Activated T-cell treated with anti-CD3 and anti-CD28 coated beads, Interleukin-2, amount 50 U/mL, for 24 hours (primary cell): ENCODE measurements around the gene OR2T3.
"Not testable (repeated sequence)": the region's sequence is repeated elsewhere in the genome, so short reads cannot be mapped to it uniquely, and the experiment has no call there.

Experiments
- DNase-seq: peaks from one replicate; pipeline ENCODE4 v3.0.0-alpha.2; 2020
- H3K27ac Mint-ChIP-seq: 2 replicates; pipeline ENCODE4 v1.8.0; 2020; ENCODE audit warnings: mild to moderate bottlenecking, mixed read lengths
- H3K27me3 Mint-ChIP-seq: 2 replicates; pipeline ENCODE4 v1.8.0; 2020; ENCODE audit warnings: mixed read lengths
- H3K36me3 Mint-ChIP-seq: 2 replicates; pipeline ENCODE4 v1.8.0; 2020; ENCODE audit warnings: low read depth, mixed read lengths
- H3K4me1 Mint-ChIP-seq: 2 replicates; pipeline ENCODE4 v1.8.0; 2020; ENCODE audit warnings: low read depth, mixed read lengths
- H3K4me3 Mint-ChIP-seq: 2 replicates; pipeline ENCODE4 v1.8.0; 2020; ENCODE audit warnings: mild to moderate bottlenecking, moderate library complexity, mixed read lengths
- H3K9me3 Mint-ChIP-seq: 2 replicates; pipeline ENCODE4 v1.8.0; 2020; ENCODE audit warnings: mixed read lengths

OR2T3 gene

DNA sequence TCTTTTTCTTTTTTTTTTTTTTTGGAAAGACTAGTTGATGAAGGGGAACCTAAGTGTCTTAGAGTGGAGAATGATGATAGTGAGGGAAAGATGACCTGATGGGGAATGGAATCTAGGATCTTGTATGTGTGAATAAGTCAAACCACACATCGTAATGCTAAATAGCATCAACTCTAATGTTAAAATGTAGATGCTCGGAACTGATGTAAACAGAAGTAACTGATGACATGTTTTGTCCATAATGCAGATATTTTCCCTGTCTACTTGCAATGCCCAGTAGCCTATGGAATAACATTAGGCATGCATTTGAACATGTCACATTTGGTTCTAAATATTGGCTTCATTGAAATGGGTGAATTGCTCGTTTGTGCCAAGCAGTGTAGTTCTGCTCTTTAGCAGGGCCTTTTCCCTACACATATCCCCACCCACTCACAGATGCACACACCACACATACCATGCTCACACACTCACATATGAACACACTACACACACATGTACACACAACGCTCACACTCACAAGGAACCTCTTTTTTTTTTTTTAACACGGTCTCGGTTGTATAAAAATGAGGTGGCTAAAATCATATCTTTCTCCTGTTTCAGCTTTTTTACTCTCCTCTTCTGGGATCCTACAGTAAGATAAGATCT lies 23.2 kb upstream of the OR2T3 start:
- H3K36me3 Mint-ChIP-seq, H3K27me3 Mint-ChIP-seq, H3K4me3 Mint-ChIP-seq, H3K27ac Mint-ChIP-seq, H3K9me3 Mint-ChIP-seq, H3K4me1 Mint-ChIP-seq, DNase-seq: not testable (repeated sequence)

DNA sequence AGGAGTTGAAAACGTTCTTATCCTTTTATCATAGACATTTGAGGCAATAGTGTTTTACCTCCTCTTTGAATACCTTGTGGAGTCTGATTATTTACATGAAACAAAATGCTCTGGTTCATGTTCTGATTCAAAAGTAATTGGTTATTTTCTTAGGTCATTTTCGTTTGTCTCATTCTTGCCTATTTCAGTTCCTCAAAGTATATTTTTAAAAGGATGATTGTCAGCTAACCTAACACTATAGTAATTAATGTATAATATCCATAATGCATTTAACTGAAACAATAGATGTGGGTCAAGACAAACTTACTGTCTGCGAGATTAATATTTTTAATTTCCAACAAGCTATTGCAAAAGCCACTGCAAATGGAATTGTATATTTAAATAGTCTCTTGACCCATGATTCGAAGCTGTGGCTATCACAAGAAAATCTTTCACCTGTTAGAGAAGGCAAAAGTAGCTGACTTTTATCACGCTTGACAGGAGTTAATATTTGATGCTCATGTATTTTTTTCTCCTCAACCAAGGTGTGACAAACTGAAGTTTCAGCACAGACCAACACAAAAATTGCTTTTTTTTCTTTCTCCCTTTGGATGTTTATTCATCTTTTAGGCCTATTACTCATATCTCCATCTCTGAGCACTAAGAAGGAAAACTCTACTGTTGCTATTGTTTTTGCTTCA lies 22.5 kb upstream of the OR2T3 start:
- not testable (repeated sequence) for H3K9me3 Mint-ChIP-seq, H3K4me1 Mint-ChIP-seq, H3K27ac Mint-ChIP-seq, H3K27me3 Mint-ChIP-seq, H3K36me3 Mint-ChIP-seq, H3K4me3 Mint-ChIP-seq, DNase-seq

DNA sequence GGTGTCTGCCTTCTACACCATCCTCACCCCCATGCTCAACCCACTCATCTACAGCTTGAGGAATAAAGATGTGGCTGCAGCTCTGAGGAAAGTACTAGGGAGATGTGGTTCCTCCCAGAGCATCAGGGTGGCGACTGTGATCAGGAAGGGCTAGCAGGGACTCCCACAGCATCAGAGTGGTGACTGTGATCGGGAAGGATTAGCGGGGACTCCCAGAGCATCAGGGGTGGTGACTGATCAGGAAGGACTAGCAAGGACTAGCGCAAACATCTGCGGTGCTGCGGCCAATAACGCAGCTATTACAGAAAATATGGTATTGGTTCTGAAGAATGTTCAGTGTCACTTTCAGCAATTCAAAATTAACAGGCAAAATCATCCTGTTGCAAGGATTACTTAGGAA lies 19.5 kb upstream of the OR2T3 start:
- H3K27me3 Mint-ChIP-seq, H3K4me3 Mint-ChIP-seq, H3K27ac Mint-ChIP-seq, DNase-seq, H3K36me3 Mint-ChIP-seq, H3K4me1 Mint-ChIP-seq, H3K9me3 Mint-ChIP-seq: not testable (repeated sequence)

DNA sequence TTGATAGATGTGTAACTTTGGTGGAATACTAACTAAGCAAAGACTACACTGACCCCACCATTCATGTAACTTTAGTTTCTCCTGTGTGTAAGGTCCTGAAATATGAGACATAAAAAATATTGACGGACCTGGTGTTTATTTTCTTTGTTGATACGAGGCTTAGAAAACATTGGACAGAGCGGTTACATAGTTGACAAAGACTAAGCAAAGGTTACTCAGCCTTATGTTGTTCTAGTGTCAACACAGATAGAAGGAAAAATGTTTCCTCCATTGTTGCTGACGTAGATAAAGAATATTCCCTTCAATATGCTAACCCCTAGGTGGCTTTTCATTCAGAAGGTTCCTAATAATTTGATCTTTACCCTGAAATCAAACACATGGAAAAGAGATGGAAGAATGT lies 18.1 kb upstream of the OR2T3 start:
- H3K27ac Mint-ChIP-seq, H3K9me3 Mint-ChIP-seq, DNase-seq, H3K4me3 Mint-ChIP-seq, H3K36me3 Mint-ChIP-seq, H3K4me1 Mint-ChIP-seq, H3K27me3 Mint-ChIP-seq: not testable (repeated sequence)

DNA sequence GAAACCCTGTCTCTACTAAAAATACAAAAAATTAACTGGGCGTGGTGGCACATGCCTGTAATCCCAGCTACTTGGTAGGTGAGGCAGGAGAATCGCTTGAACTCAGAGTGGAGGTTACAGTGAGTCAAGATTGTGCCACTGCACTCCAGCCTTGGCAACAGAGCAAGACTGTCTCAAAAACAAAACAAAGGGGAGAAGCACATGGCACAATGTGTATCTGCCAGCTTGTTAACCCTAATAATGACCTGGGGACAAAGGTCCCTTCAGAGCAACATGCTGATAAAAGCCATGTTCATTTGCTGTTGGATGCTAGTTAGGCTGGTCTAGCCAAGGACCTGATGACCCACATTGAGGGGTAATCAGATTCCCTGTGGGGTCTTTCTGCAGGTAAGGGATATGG lies 16.5 kb upstream of the OR2T3 start:
- not testable (repeated sequence) for H3K36me3 Mint-ChIP-seq, DNase-seq, H3K4me3 Mint-ChIP-seq, H3K9me3 Mint-ChIP-seq, H3K27ac Mint-ChIP-seq, H3K27me3 Mint-ChIP-seq, H3K4me1 Mint-ChIP-seq

DNA sequence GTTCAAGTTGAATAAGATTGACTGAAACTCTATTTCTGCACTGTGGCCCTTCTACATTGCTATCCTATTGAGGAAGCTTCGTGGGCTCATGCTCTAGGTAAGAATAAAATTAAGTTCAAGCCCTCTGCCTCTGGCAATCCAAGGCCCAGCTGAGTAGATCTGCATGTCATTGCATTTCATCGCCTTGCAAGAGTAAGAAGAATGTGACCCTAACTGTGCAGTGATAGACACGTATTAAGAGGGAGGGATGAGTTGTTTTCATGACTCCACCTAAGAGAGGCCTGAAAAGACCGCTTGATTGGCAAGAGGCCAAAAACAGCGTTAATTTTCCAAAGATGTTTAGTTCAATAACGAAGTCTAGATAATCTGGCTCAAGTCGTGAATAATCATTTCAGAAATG lies 14.0 kb upstream of the OR2T3 start:
- H3K4me1 Mint-ChIP-seq, H3K9me3 Mint-ChIP-seq, H3K27ac Mint-ChIP-seq, H3K4me3 Mint-ChIP-seq, H3K36me3 Mint-ChIP-seq, DNase-seq, H3K27me3 Mint-ChIP-seq: not testable (repeated sequence)

DNA sequence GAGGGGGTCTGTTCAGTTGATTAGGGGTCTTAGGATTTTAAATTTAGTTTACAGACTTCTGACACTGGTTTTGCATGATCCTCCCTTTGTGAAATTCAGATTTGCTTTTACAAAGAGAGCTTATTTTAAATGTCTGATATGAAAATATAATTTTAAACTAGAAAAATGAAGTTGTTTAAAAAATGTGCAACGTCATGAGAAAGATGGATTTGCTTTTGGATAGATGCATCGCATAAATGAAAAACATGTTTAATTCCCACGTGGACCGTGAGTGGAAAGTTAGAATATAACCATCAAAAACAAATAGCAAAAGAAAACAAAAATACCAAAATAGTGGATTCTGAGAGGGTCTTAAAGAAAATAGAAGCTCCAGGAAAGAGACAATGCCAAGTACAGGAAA lies 2.0 kb upstream of the OR2T3 start:
- H3K27me3 Mint-ChIP-seq: no peaks in the 10 kb centered on the region
- no peaks in the 10 kb centered on the region for H3K4me1 Mint-ChIP-seq
- no peak for DNase-seq
- no peak overlapping the region for H3K27ac Mint-ChIP-seq
- H3K4me3 Mint-ChIP-seq: no peak overlapping the region
- H3K9me3 Mint-ChIP-seq: peaks cover 3% of the 10 kb centered on the region
- H3K36me3 Mint-ChIP-seq: no peaks in the 10 kb centered on the region

DNA sequence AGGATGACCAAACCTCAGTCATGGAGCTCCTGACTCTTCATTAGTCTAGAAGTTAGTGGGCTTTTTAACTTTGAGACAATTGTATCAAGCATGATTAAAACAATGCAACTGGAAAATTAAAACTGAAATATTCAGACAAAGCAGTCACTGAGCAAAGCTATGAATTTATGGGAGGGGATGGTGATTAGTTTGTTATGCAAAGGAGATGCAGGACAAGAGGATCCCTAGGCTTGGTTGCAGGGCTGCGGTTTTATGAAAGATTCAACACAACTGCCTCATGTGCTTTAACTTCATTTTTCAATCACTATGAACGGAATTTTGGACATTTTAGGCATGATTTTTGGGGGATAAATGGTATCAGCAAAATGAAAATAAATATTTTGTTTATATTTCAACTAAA lies 1.0 kb upstream of the OR2T3 start:
- H3K9me3 Mint-ChIP-seq, H3K4me3 Mint-ChIP-seq, H3K4me1 Mint-ChIP-seq, H3K27me3 Mint-ChIP-seq, H3K36me3 Mint-ChIP-seq, DNase-seq, H3K27ac Mint-ChIP-seq: not testable (repeated sequence)

DNA sequence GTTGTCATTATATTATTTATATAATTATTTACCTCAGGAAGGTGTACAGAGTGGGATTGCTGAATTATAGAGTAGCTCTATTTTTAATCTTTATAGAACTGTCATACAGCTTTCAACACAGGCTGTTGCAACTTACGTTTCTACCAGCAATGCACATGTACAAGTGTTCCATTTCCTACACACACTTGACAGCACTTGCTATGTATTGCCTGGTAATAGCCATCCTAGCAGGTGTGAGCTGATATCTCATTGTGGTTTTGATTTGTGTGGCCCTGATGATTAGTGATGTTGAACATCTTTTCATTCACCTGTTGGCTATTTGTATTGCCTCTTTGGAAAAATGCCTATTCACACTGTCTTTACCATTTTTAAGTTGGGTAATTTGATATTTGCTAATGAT lies 2.5 kb downstream of the OR2T3 start:
- H3K36me3 Mint-ChIP-seq, DNase-seq, H3K4me3 Mint-ChIP-seq, H3K27ac Mint-ChIP-seq, H3K4me1 Mint-ChIP-seq, H3K27me3 Mint-ChIP-seq, H3K9me3 Mint-ChIP-seq: not testable (repeated sequence)

DNA sequence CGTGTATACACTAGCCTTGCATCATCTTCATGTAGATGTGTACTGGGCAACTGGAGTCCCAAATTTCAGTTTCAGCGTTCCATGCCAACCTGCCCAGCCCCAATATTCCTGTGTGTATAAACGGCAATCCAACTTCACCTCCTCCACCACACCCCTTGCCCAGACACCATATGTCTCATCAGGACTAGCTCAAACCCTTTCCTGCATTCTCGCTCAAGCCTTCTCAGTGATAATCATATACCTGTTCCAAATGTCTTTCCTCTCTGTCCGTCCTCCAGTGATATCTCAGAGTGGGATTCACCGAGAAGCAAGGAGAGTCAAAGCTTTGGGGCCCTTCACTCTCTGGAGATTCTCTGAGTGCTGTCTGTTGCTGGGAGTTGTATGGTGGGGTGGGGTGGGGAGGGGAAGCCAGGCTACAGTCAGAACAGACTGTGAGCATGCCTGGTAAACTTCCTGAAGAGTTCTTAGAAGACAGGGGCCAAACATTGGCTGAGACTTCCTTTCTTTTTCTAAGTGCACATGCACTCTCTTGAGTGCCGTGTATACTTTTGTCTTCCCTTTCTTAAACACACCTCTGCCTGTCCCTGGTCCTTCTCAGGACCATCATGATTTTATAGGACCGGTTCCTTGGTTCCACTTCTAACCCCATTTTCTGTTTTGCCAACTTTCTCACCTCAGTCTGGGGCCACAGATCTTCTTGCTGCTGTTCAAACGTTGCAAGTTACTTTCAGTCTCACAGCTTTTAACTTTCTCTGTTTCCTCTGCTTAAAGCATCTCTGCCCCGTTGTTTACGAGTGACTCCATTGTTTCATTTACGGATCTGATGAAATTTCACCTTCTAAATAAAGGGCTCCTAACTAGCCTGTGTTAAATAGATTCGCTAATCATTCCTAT lies 8.8 kb downstream of the OR2T3 start:
- not testable (repeated sequence) for DNase-seq, H3K27me3 Mint-ChIP-seq, H3K36me3 Mint-ChIP-seq, H3K9me3 Mint-ChIP-seq, H3K4me1 Mint-ChIP-seq
- peak overlapping the region; percentile 86 for H3K27ac Mint-ChIP-seq
- peak overlapping the region; percentile 65 for H3K4me3 Mint-ChIP-seq

DNA sequence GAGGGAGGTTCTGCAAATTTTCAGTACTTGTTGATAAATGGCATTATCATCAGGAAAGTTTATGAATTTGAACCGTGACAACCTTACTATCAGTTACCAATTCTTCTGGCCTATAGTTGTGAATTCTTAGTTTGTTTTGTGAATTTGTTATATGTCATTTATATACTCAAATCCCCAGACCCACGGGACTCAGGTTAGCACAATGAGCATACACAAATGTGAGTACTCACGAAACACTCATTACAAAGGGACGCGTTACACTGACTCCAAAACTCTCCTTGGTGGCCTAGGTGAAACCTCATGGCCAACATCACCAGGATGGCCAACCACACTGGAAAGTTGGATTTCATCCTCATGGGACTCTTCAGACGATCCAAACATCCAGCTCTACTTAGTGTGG lies 15.1 kb downstream of the OR2T3 start, which contains the start of gene OR2T5:
TSS of gene OR2T5 (plus strand) at position 301 of the 400 bp plus-strand sequence. CDS start at position 301, 0 bp downstream.
- not testable (repeated sequence) for H3K9me3 Mint-ChIP-seq

DNA sequence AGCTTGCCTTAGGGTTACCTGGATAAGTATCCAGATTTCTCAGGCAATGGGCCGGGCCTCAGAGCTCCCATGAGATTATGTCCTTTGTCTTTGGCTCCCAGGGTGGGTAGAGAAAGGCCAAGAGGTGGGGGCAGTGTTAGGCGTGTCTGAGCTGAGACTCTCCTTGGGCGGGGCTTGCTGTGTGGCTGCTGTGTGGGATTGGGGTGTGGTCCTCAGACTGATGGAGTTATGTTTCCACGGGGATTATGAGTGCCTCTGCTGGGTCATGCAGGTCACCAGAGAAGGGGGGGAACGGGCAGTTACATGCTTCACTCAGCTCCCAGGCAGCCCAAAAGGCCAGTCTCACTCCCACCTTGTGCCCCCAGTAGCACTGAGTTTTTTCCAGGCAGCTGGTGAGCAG lies 23.5 kb downstream of the OR2T3 start:
- not testable (repeated sequence) for H3K4me1 Mint-ChIP-seq, H3K4me3 Mint-ChIP-seq, H3K9me3 Mint-ChIP-seq, H3K36me3 Mint-ChIP-seq, H3K27me3 Mint-ChIP-seq, H3K27ac Mint-ChIP-seq, DNase-seq

More for the DNA sequence above, 15.1 kb downstream of the OR2T3 start, which contains the start of gene OR2T5:
- not testable (repeated sequence) for H3K27me3 Mint-ChIP-seq, H3K36me3 Mint-ChIP-seq, H3K4me3 Mint-ChIP-seq, DNase-seq, H3K4me1 Mint-ChIP-seq, H3K27ac Mint-ChIP-seq

DNA sequence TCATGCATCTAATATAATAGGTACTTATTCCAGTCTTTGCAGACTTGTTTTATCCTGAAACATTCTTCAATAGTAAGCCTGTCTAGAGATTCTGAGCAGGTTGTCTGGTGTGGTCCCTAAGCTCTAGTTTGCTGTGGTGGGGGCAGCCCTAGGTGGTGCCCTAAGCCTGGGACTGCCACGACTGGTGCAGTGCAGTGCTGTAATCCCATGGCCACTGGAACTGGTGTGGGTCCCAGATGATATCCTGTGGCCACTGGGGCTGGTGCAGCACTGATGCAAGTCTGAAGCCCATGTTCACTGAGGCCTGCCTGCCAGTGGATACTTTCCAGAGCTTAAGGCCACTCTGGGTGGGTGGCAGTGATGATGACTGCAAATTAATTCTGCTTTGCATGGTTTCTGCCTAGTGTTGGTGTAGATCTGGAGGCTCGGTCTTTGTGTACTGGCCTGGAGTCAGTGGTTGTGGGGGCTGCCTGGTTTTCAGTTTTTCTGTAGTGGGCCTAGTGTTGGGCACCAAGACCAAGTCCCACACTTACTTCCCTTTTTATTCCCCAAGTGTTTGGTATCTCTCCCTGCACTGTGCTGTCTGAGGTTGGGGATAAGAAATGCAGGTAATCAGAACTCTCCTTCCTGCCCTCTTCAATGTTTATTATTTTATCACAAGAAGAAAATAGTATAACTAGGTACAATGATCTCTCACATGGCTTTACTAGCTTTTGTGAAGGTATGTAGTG lies 27.3 kb downstream of the OR2T3 start:
- not testable (repeated sequence) for H3K36me3 Mint-ChIP-seq, H3K9me3 Mint-ChIP-seq, H3K27ac Mint-ChIP-seq, H3K4me3 Mint-ChIP-seq, H3K4me1 Mint-ChIP-seq, H3K27me3 Mint-ChIP-seq, DNase-seq

DNA sequence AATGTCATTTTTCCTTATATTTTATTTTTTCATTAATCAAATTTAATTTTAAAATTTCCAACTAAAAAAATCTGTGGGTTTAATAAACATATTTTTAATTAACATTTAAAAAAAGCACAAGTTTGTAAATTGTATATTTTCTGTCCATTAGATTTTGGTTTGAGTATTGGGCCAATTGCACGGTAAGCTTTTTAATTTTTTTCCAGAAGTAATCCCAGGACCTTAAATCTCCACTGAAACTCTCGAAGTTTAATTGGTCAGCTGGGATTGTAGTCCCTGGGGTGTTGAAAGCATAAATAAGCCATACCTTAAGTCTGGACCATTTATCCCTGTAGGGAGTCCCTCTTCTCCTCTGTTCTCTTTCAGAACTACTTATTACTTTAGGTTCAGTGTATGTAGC lies 34.6 kb downstream of the OR2T3 start, which contains the start of gene OR2G6:
TSS of gene OR2G6 (plus strand) at position 301 of the 400 bp plus-strand sequence. CDS start 13,574 bp downstream, outside the sequence.
- not testable (repeated sequence) for H3K36me3 Mint-ChIP-seq, H3K27ac Mint-ChIP-seq, H3K27me3 Mint-ChIP-seq, H3K4me1 Mint-ChIP-seq, H3K9me3 Mint-ChIP-seq, H3K4me3 Mint-ChIP-seq, DNase-seq
